EL (cell line): ENCODE data around the gene NT5M.

Experiments used
- DNase-seq: peaks from one replicate; pipeline ENCODE4 v3.0.0-alpha.2; 2016

The NT5M gene

GRCh38 chr17:17303847-17304490, 796 bp downstream of the NT5M start:
- DNase-seq = no peak

- no peak for DNase-seq
Observed at GRCh38 chr17:17304521-17304985, 1.4 kb downstream of the NT5M start.

- DNase-seq = no peak
Observed at GRCh38 chr17:17305281-17305801, 2.2 kb downstream of the NT5M start.

GRCh38 chr17:17309356-17309755, 6.2 kb downstream of the NT5M start:
- DNase-seq = no peak

GRCh38 chr17:17313350-17313991, 10.3 kb downstream of the NT5M start:
- peak; percentile 22 for DNase-seq

- DNase-seq = no peak
Observed at GRCh38 chr17:17314501-17315071, 11.4 kb downstream of the NT5M start.

GRCh38 chr17:17315142-17315821, 12.1 kb downstream of the NT5M start:
- no peak for DNase-seq

- no peak for DNase-seq
Observed at GRCh38 chr17:17320188-17320910, 17.2 kb downstream of the NT5M start.

GRCh38 chr17:17320911-17321220, 17.7 kb downstream of the NT5M start:
- no peak for DNase-seq

- no peak for DNase-seq
Observed at GRCh38 chr17:17321356-17322025, 18.3 kb downstream of the NT5M start.

GRCh38 chr17:17322516-17323510, 19.6 kb downstream of the NT5M start:
- no peak for DNase-seq

GRCh38 chr17:17324616-17325015, 21.4 kb downstream of the NT5M start:
- no peak for DNase-seq

GRCh38 chr17:17325228-17325627, 22.1 kb downstream of the NT5M start:
- no peak for DNase-seq

GRCh38 chr17:17325816-17326215, 22.6 kb downstream of the NT5M start:
- no peak for DNase-seq

GRCh38 chr17:17326275-17326875, 23.2 kb downstream of the NT5M start:
- DNase-seq = no peak

- no peak for DNase-seq
Observed at GRCh38 chr17:17328251-17328650, 25.1 kb downstream of the NT5M start.

GRCh38 chr17:17341452-17341851, 38.3 kb downstream of the NT5M start:
- DNase-seq = no peak

- no peak for DNase-seq
Observed at GRCh38 chr17:17342242-17342945, 39.2 kb downstream of the NT5M start.

- DNase-seq = no peak
Observed at GRCh38 chr17:17343160-17343735, 40.1 kb downstream of the NT5M start.
